ENCODE results near the gene DLG2. TPM values are rescaled to one million over a fixed set of nuclear protein-coding genes. Genes with fewer than 3 reads are reported as not detected.

DLG2 gene
- total and polyA plus RNA-seq, 2 donors (not counting 3 experiments of a cell fraction or from before 2014, with no cell fraction given): 0.15 to 1.1 TPM

DNA sequence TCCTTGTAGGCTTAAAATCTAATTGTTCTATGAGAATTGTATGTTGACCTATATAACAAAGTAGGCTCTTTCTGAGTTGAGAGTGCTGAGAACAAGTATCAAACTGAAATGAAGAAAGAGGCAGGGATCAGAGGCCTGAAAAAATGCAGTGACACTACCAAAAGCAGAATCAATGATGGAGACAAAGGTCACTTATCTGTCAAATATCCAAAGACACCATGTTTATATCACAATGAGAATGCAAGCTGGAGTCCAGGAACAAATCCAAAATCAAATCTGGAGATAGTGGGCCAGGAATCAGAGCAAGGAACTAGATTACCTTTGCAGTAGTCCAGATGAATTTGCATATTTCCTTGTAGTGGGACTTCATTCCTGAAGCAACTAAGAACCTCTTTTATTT, 377.7 kb downstream of the DLG2 start:
- Histone ChIP-seq H3K4me2 (ENCODE audit: insufficient read depth, low read length) (no peak overlapping the region), H3K9me1 (replicated peaks; ENCODE audit: control insufficient read depth, extremely low read depth, insufficient read depth, low read length) (no peaks in the 10 kb centered on the region), H3K36me3 (ENCODE audit: control insufficient read depth in 2 of 2, extremely low read depth in 1 of 2, insufficient read depth in 2 of 2, low read length in 2 of 2) (no peaks in the 10 kb centered on the region), H4K20me1 (replicated peaks; ENCODE audit: control insufficient read depth, extremely low read depth, insufficient read depth, low read length) (no peaks in the 10 kb centered on the region), H2AFZ (ENCODE audit: low read depth, low read length) (no peak overlapping the region), H3K9me3 (replicated peaks; ENCODE audit: control insufficient read depth, insufficient read depth, low read length) (peaks cover 3% of the 10 kb centered on the region), H3K4me1 (ENCODE audit: control insufficient read depth, extremely low read depth, insufficient read depth, low read length) (no peaks in the 10 kb centered on the region), H3K27me3 (ENCODE audit: control insufficient read depth in 2 of 2, insufficient read depth in 2 of 2, low read length in 2 of 2) (no peaks in the 10 kb centered on the region), H3K9ac (replicated peaks; ENCODE audit: extremely low read depth, insufficient read depth, low read length) (no peak overlapping the region), H3K4me3 (replicated peaks in 1 of 3; ENCODE audit: insufficient read depth in 1 of 3, low read depth in 1 of 3, low read length in 3 of 3) (no peak overlapping the region), H3K79me2 (ENCODE audit: control insufficient read depth, insufficient read depth, low read length) (no peaks in the 10 kb centered on the region), H3K27ac (ENCODE audit: insufficient read depth, low read depth, low read length) (no peak overlapping the region)
- intact Hi-C loops (cut with micrococcal nuclease): no loop called here
- TF ChIP-seq MYC (IDR thresholded peaks at IDR 0.05; ENCODE audit: low read depth, low read length): no peak
- no peak for TF ChIP-seq GATA2 (IDR thresholded peaks at IDR 0.05; ENCODE audit: insufficient read depth, insufficient read length, low read depth, low read length)
- no peak for TF ChIP-seq EZH2 (IDR thresholded peaks at IDR 0.05; ENCODE audit: borderline replicate concordance, low read depth, low read length, severe bottlenecking)
- TF ChIP-seq POLR2A (IDR thresholded peaks at IDR 0.05; ENCODE audit: low read depth, low read length): no peak
- TF ChIP-seq, protein P1, sequence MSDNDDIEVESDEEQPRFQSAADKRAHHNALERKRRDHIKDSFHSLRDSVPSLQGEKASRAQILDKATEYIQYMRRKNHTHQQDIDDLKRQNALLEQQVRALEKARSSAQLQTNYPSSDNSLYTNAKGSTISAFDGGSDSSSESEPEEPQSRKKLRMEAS (IDR thresholded peaks at IDR 0.05; ENCODE audit: insufficient read depth, insufficient read length): no peak
- no peak for TF ChIP-seq JUN (IDR thresholded peaks at IDR 0.05; ENCODE audit: borderline replicate concordance, insufficient read depth, insufficient read length, low read depth)
- TF ChIP-seq, protein P2, sequence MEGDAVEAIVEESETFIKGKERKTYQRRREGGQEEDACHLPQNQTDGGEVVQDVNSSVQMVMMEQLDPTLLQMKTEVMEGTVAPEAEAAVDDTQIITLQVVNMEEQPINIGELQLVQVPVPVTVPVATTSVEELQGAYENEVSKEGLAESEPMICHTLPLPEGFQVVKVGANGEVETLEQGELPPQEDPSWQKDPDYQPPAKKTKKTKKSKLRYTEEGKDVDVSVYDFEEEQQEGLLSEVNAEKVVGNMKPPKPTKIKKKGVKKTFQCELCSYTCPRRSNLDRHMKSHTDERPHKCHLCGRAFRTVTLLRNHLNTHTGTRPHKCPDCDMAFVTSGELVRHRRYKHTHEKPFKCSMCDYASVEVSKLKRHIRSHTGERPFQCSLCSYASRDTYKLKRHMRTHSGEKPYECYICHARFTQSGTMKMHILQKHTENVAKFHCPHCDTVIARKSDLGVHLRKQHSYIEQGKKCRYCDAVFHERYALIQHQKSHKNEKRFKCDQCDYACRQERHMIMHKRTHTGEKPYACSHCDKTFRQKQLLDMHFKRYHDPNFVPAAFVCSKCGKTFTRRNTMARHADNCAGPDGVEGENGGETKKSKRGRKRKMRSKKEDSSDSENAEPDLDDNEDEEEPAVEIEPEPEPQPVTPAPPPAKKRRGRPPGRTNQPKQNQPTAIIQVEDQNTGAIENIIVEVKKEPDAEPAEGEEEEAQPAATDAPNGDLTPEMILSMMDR (IDR thresholded peaks at IDR 0.05; ENCODE audit: extremely low read depth in 1 of 2, insufficient read depth in 1 of 2, low read depth in 1 of 2, low read length in 2 of 2): no peak
- no peak for TF ChIP-seq POLR2AphosphoS5 (IDR thresholded peaks at IDR 0.05; ENCODE audit: insufficient read depth, low read depth, low read length)
- no peak for TF ChIP-seq FOS (IDR thresholded peaks at IDR 0.05; ENCODE audit: borderline replicate concordance, insufficient read depth, low read length)
- ChIA-PET CTCF (no interaction called here), POLR2A (no interaction called here)
- no peak for FAIRE-seq
- dilution Hi-C loops (cut with MboI; ENCODE audit: extremely low pct_ligation_motif_present, low sequenced_read_pairs): no loop called here
- BruUV-seq (replicated peaks): no TSS peak
- no peak for DNase-seq (ENCODE audit: low read depth, low spot score)
